Adrenal gland (tissue), 12 donors: Measurements from ENCODE around the gene CIB4. TPM values are rescaled to one million over a fixed set of nuclear protein-coding genes. Genes with fewer than 3 reads are reported as not detected.

Experiments
- DNase-seq, 7 donors: peaks; one replicate each; pipeline ENCODE4 v3.0.0-alpha.2; 2019 to 2020
- H3K27ac ChIP-seq, 5 donors: fragments of 200-600 bp; sonication (generic) in 4 of 5; 1 replicate in 3 of 5; 2 replicates in 2 of 5; pipeline versions ENCODE4 v1.5.1 to v1.8.0; 2016 to 2020; ENCODE audit warnings: mild to moderate bottlenecking in 1 of 5
- H3K27me3 ChIP-seq: fragments of 200-600 bp; 2 replicates; pipeline ENCODE4 v1.8.0; 2021
- H3K36me3 ChIP-seq, 2 donors: fragments of 200-600 bp; replicated peaks in 1 of 2; 1 replicate in 1 of 2; 2 replicates in 1 of 2; pipeline versions ENCODE4 v1.5.1 to v1.8.0; 2018 to 2022
- H3K4me1 ChIP-seq, 2 donors: fragments of 200-600 bp; replicated peaks in 1 of 2; 1 replicate in 1 of 2; 2 replicates in 1 of 2; pipeline versions ENCODE4 v1.5.1 to v1.8.0; 2018 to 2021
- H3K4me3 ChIP-seq, 4 donors: fragments of 200-600 bp; sonication (generic) in 3 of 4; one replicate each; pipeline ENCODE4 v1.5.1; 2016 to 2018
- H3K9me3 ChIP-seq, 3 donors: fragments of 200-600 bp; sonication (generic) in 1 of 3; replicated peaks in 1 of 3; 1 replicate in 2 of 3; 2 replicates in 1 of 3; pipeline versions ENCODE4 v1.5.1 to v1.8.0; 2016 to 2021
- POLR2A ChIP-seq, 2 donors: fragments of 450-650 bp; IDR thresholded peaks; one replicate each; pipeline ENCODE4 v1.6.1; 2017; ENCODE audit warnings: antibody characterized with exemption in 2 of 2, mild to moderate bottlenecking in 2 of 2, moderate library complexity in 1 of 2
- whole genome bisulfite sequencing, 4 donors: extraction: QIAGEN DNeasy Blood & Tissue Kit in 2 of 4; methylation state at CpG; one replicate each; pipeline versions ENCODE4 v1.1.5 to v1.1.7; 2013 to 2017; 5-methylcytosine and 5-hydroxymethylcytosine counted together
- intact Hi-C, 2 donors: fragments of 100-400 bp; cut with DNase I; formaldehyde crosslinking; loops; one replicate each; pipeline versions ENCODE4 v1.14.1 to v1.15.0; 2022 to 2023
- polyA plus RNA-seq, 3 donors: library from polyadenylated mRNA; stranded (reverse); fragments of 200-250 nt in 2 of 3; fragments of 350-450 nt in 1 of 3; fragmentation: Illumina TruSeq in 1 of 3; extraction: RNeasy Lipid Tissue Mini Kit (QIAGEN cat#74804) in 1 of 3; gene quantifications; one replicate each; pipeline ENCODE4 v1.2.3, GENCODE V29; 2013 to 2014
- total RNA-seq, 9 donors: library from RNA; depleted of rRNA in 4 of 9; stranded (reverse); fragments of >200 nt in 4 of 9; fragments of 120-200 nt in 1 of 9; fragmentation: NEBNext Ultra II Directional in 1 of 9; extraction: Animal tissue kit (Norgen Biotek cat#: 25700) in 1 of 9; gene quantifications; one replicate each; pipeline versions ENCODE4 v1.1.0 to v1.2.4, GENCODE V29; 2013 to 2023
- TF ChIP-seq, protein P1 (sequence below), 6 experiments: fragments of 450-650 bp in 4 of 6; fragments of 200-600 bp in 2 of 6; sonication (generic) in 1 of 6; IDR thresholded peaks; 1 replicate in 5 of 6; 2 replicates in 1 of 6; pipeline versions ENCODE4 v1.5.1 to v1.8.0; 2016 to 2021; ENCODE audit warnings: antibody characterized with exemption in 6 of 6, mild to moderate bottlenecking in 2 of 6, moderate library complexity in 1 of 6
- donor health status: healthy with polysubstance abuse.
- donor health status: Bipolar disorder and iron deficiency.
- donor health status: DM: yes; HTN: yes; CAD: no.
- donor health status: DM: no; HTN: no; CAD: no.
- donor health status: DM: no; HTN: no; CAD: no.
- donor health status: DM: yes; HTN: yes; CAD: no.

The CIB4 gene
- total and polyA plus RNA-seq, 12 donors: 2.2 to 10.1 (median 3.5) TPM; not detected in 2

GRCh38 chr2:26627350-26628105, 13.6 kb downstream of the CIB4 start:
- TF ChIP-seq, protein P1, sequence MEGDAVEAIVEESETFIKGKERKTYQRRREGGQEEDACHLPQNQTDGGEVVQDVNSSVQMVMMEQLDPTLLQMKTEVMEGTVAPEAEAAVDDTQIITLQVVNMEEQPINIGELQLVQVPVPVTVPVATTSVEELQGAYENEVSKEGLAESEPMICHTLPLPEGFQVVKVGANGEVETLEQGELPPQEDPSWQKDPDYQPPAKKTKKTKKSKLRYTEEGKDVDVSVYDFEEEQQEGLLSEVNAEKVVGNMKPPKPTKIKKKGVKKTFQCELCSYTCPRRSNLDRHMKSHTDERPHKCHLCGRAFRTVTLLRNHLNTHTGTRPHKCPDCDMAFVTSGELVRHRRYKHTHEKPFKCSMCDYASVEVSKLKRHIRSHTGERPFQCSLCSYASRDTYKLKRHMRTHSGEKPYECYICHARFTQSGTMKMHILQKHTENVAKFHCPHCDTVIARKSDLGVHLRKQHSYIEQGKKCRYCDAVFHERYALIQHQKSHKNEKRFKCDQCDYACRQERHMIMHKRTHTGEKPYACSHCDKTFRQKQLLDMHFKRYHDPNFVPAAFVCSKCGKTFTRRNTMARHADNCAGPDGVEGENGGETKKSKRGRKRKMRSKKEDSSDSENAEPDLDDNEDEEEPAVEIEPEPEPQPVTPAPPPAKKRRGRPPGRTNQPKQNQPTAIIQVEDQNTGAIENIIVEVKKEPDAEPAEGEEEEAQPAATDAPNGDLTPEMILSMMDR (IDR thresholded peaks at IDR 0.05): no peak
- no peak for TF ChIP-seq POLR2A (IDR thresholded peaks at IDR 0.05)
- 82 to 89% (median 88%) methylated on average over 10 of the region's 10 CpGs for WGBS, 4 donors
- H3K9me3 ChIP-seq: no peaks in the 10 kb centered on the region
- no peaks in the 10 kb centered on the region for H3K27me3 ChIP-seq
- peaks cover 0 to 6% of the 10 kb centered on the region in 2 donors for H3K4me1 ChIP-seq
- intact Hi-C loops: no loop called here
- H3K36me3 ChIP-seq: no peaks in the 10 kb centered on the region
- peak in 1 of 7 donors; percentile 12 for DNase-seq
- no peak overlapping the region for H3K27ac ChIP-seq
- H3K4me3 ChIP-seq: no peak overlapping the region

DNA sequence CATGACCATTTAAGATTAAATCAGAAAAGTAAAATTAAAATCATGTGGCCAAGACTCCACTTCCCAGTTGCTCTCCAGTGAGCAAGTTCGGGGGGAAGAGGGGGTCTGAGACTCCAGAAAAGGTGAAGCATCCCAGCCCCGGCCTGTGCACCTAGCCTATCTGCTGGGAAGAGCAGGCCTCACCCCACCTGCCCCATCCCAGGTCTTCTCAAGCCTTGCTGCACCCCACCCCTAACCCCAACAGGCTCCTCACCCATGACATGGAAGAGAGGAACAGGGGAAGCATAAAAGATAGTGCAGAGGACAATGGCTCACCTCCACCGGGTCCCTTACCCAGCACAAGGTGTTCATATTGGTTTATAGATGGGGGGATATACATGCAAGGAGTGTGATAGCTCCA, 14.6 kb downstream of the CIB4 start:
- Histone ChIP-seq H3K9me3 (no peaks in the 10 kb centered on the region), H3K4me1 (peaks cover 0 to 6% of the 10 kb centered on the region in 2 donors), H3K27me3 (no peaks in the 10 kb centered on the region), H3K4me3 (no peak overlapping the region), H3K27ac (no peak overlapping the region), H3K36me3 (no peaks in the 10 kb centered on the region)
- WGBS, 4 donors: 88 to 100% (median 95%) methylated on average over 2 to 3 of the region's 3 CpGs
- peak in 3 of 7 donors; percentile 4 to 6 (median 4) for DNase-seq
- intact Hi-C loops: no loop called here
- TF ChIP-seq POLR2A (IDR thresholded peaks at IDR 0.05): no peak
- TF ChIP-seq, protein P1 (IDR thresholded peaks at IDR 0.05): no peak

- Histone ChIP-seq H3K27me3 (no peaks in the 10 kb centered on the region), H3K4me1 (peaks cover 0 to 6% of the 10 kb centered on the region in 2 donors), H3K4me3 (no peak overlapping the region), H3K27ac (peak overlapping the region in 4 of 5 donors; percentile 10 to 56 (median 39)), H3K36me3 (no peaks in the 10 kb centered on the region), H3K9me3 (no peaks in the 10 kb centered on the region)
- WGBS, 4 donors: 60 to 65% (median 61%) methylated on average over 17 to 19 of the region's 19 CpGs
- peak; percentile 67 to 86 (median 72) for DNase-seq
- TF ChIP-seq, protein P1 (IDR thresholded peaks at IDR 0.05): no peak
- no peak for TF ChIP-seq POLR2A (IDR thresholded peaks at IDR 0.05)
- intact Hi-C loops: no loop called here
These were observed 17.3 kb downstream of the CIB4 start for GRCh38 chr2:26623541-26624495.
